ENCODE measurements around the gene PDE11A. TPM values are rescaled to one million over a fixed set of nuclear protein-coding genes. Genes with fewer than 3 reads are reported as not detected.

Gene PDE11A
- total RNA-seq, 1 donor: under 0.01 TPM

GRCh38 chr2:177633910-177634294 is 438.7 kb downstream of the PDE11A start:
- DNase-seq (ENCODE audit: low read depth): no peak
- H3K4me3 ChIP-seq (ENCODE audit: low read depth, low read length): peak overlapping the region; percentile 54
- no peak for TF ChIP-seq CTCF (IDR thresholded peaks at IDR 0.05; ENCODE audit: insufficient read depth, low read depth, low read length)

GRCh38 chr2:177633111-177633510 is 439.5 kb downstream of the PDE11A start:
- no peak for TF ChIP-seq CTCF (IDR thresholded peaks at IDR 0.05; ENCODE audit: insufficient read depth, low read depth, low read length)
- DNase-seq (ENCODE audit: low read depth): no peak
- no peak overlapping the region for H3K4me3 ChIP-seq (ENCODE audit: low read depth, low read length)

- no peak for TF ChIP-seq CTCF (IDR thresholded peaks at IDR 0.05; ENCODE audit: insufficient read depth, low read depth, low read length)
- no peak overlapping the region for H3K4me3 ChIP-seq (ENCODE audit: low read depth, low read length)
- DNase-seq (ENCODE audit: low read depth): no peak
Observed at GRCh38 chr2:177631680-177632079, 440.9 kb downstream of the PDE11A start.

DNA sequence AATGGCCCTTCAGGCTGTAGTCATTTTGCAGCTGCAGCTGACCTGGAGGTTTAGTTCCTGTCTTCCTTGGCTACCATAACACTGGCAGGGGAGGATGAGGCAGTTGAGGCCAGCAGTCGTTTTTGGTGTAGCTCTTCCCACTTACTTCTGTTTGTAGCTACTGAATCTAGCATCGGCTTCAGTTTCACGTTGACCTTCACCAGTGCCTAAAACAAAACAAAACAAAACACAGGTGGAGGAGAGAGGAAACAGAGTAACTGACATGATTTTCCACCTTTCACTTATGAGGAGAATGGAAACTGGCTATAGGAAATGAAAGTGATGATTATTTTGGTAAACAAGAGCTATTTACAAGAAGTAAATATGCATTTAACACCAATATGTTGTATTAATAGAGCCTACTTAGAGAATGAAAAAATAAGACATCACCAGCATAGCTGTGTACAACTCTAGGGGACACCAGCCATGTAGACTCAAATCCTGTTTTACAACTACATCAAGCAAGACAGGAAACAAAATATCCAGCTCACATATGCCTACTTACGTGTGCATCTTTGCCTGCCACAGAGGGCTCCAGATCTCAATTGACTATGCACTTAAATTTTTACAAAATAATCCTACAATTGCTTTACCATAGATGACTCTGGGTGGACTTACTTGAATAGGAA is 443.1 kb downstream of the PDE11A start:
- no peak overlapping the region for H3K4me3 ChIP-seq (ENCODE audit: low read depth, low read length)
- no peak for TF ChIP-seq CTCF (IDR thresholded peaks at IDR 0.05; ENCODE audit: insufficient read depth, low read depth, low read length)
- DNase-seq (ENCODE audit: low read depth): no peak

GRCh38 chr2:177628831-177629230 is 443.7 kb downstream of the PDE11A start:
- TF ChIP-seq CTCF (IDR thresholded peaks at IDR 0.05; ENCODE audit: insufficient read depth, low read depth, low read length): no peak
- H3K4me3 ChIP-seq (ENCODE audit: low read depth, low read length): no peak overlapping the region
- DNase-seq (ENCODE audit: low read depth): no peak

DNA sequence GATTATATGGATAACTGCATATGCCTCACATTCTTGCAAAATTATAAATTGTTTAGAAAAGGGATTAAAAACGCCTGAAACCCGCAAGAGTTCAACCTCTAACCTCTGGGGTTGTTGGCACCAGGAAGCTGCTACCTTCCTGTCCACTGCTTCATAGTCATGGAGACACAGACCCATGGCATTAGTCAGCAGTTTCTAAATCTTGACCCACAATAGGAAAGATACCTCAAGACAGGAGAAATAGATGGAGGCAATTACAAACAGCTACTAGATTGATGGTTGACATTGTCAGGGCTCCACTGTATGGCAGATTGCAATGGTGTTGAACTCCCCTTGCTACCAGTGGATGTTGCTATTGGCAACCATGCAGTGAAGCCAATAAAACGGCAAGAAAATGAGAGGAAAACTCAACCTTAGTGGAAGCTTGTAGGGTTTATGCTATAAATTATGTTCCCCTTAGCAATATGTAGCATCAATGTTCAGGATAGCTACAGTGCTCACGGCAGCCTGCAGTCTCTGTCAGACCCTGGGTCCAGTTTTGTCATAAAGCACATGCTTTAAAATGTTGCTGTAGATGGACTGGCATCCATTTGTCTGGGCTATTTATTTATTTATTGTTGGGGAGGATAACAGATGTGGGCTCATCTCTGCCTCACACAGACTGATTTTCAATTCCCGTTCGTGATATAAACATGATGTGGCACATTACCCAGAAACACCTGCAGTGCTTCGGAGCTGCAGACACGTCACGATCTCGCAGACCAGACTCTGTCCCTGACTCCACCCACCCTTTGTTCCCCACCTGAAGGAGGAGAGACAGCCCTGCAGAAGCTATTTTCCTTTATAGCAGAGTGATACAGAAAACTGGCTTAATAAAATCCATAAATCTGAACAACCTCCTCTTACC is 446.6 kb downstream of the PDE11A start:
- peak; percentile 9 for DNase-seq (ENCODE audit: low read depth)
- no peak overlapping the region for H3K4me3 ChIP-seq (ENCODE audit: low read depth, low read length)
- TF ChIP-seq CTCF (IDR thresholded peaks at IDR 0.05; ENCODE audit: insufficient read depth, low read depth, low read length): no peak
